Neural crest cell (in vitro differentiated cells): Measurements from ENCODE around the gene PTPRE. TPM values are rescaled to one million over a fixed set of nuclear protein-coding genes. Genes with fewer than 3 reads are reported as not detected.
A peak's percentile ranks its signal among the peaks of the same experiment; 100 is the strongest.

Source experiments
- DNase-seq: peaks from one replicate; pipeline ENCODE4 v3.0.0; 2021; ENCODE audit warnings: low read depth, mixed read lengths, low spot score
- H3K27ac Mint-ChIP-seq: one replicate; pipeline ENCODE4 v1.8.0; 2021; ENCODE audit warnings: mild to moderate bottlenecking, mixed read lengths; ENCODE audit not compliant: unreplicated experiment
- H3K27me3 Mint-ChIP-seq: 2 replicates; pipeline ENCODE4 v1.8.0; 2021; ENCODE audit warnings: low read depth, mild to moderate bottlenecking, mixed read lengths
- H3K36me3 Mint-ChIP-seq: 2 replicates; pipeline ENCODE4 v1.8.0; 2021; ENCODE audit warnings: low read depth, mild to moderate bottlenecking, mixed read lengths
- H3K4me1 Mint-ChIP-seq: 2 replicates; pipeline ENCODE4 v1.8.0; 2021; ENCODE audit warnings: mixed read lengths
- H3K4me3 Mint-ChIP-seq: one replicate; pipeline ENCODE4 v1.8.0; 2021; ENCODE audit warnings: mild to moderate bottlenecking, mixed read lengths
- H3K9me3 Mint-ChIP-seq: 2 replicates; pipeline ENCODE4 v1.8.0; 2021; ENCODE audit warnings: mixed read lengths
- CTCF ChIP-seq: fragments of 200-600 bp; sonication (generic); conservative IDR thresholded peaks from 2 replicates; pipeline ENCODE4 v1.5.0; 2021; ENCODE audit warnings: antibody characterized with exemption, mild to moderate bottlenecking
- total RNA-seq: library from RNA; stranded (reverse); gene quantifications from 2 replicates; pipeline ENCODE4 v1.2.1, GENCODE V29; 2021

Gene PTPRE
- total RNA-seq, 1 donor from 2014 or later: 2.3 TPM

- Mint-ChIP-seq H3K27me3 (no peaks in the 10 kb centered on the region), H3K36me3 (no peaks in the 10 kb centered on the region), H3K27ac (no peak overlapping the region), H3K4me1 (peaks cover 12% of the 10 kb centered on the region), H3K4me3 (no peak overlapping the region), H3K9me3 (no peaks in the 10 kb centered on the region)
- TF ChIP-seq CTCF: no peak
- DNase-seq: no peak
Measured at GRCh38 chr10:128031216-128031615, 124.3 kb downstream of the PTPRE start.

- no peak for DNase-seq
- H3K4me3 Mint-ChIP-seq: no peak overlapping the region
- H3K9me3 Mint-ChIP-seq: no peaks in the 10 kb centered on the region
- H3K27me3 Mint-ChIP-seq: no peaks in the 10 kb centered on the region
- no peak for TF ChIP-seq CTCF
- peaks cover 12% of the 10 kb centered on the region for H3K4me1 Mint-ChIP-seq
- H3K36me3 Mint-ChIP-seq: no peaks in the 10 kb centered on the region
- no peak overlapping the region for H3K27ac Mint-ChIP-seq
Measured at GRCh38 chr10:128032466-128032865, 125.6 kb downstream of the PTPRE start.

- Mint-ChIP-seq H3K36me3 (no peaks in the 10 kb centered on the region), H3K27me3 (no peaks in the 10 kb centered on the region), H3K9me3 (no peaks in the 10 kb centered on the region), H3K4me3 (no peak overlapping the region), H3K27ac (no peak overlapping the region), H3K4me1 (peaks cover 4% of the 10 kb centered on the region)
- TF ChIP-seq CTCF: peak; percentile 66
- DNase-seq: peak; percentile 53
Measured at GRCh38 chr10:128035557-128035973, 128.7 kb downstream of the PTPRE start.

GRCh38 chr10:128036011-128036615 lies 129.2 kb downstream of the PTPRE start:
- no peaks in the 10 kb centered on the region for H3K9me3 Mint-ChIP-seq
- H3K4me3 Mint-ChIP-seq: no peak overlapping the region
- no peak for DNase-seq
- no peak overlapping the region for H3K27ac Mint-ChIP-seq
- TF ChIP-seq CTCF: no peak
- no peaks in the 10 kb centered on the region for H3K27me3 Mint-ChIP-seq
- no peaks in the 10 kb centered on the region for H3K36me3 Mint-ChIP-seq
- H3K4me1 Mint-ChIP-seq: no peaks in the 10 kb centered on the region

GRCh38 chr10:128036746-128037543 lies 130.0 kb downstream of the PTPRE start:
- H3K4me3 Mint-ChIP-seq: no peak overlapping the region
- no peaks in the 10 kb centered on the region for H3K9me3 Mint-ChIP-seq
- no peaks in the 10 kb centered on the region for H3K36me3 Mint-ChIP-seq
- no peaks in the 10 kb centered on the region for H3K27me3 Mint-ChIP-seq
- no peak for DNase-seq
- H3K4me1 Mint-ChIP-seq: no peaks in the 10 kb centered on the region
- H3K27ac Mint-ChIP-seq: no peak overlapping the region
- TF ChIP-seq CTCF: no peak
